Measurements from ENCODE around the gene SWSAP1. TPM values are rescaled to one million over a fixed set of nuclear protein-coding genes. Genes with fewer than 3 reads are reported as not detected.

The SWSAP1 gene
- total and polyA plus RNA-seq, 2 of the 8 experiments (the other 6 are each of a cell fraction or from before 2014, with no cell fraction given): 3.1 to 5.2 TPM

DNA sequence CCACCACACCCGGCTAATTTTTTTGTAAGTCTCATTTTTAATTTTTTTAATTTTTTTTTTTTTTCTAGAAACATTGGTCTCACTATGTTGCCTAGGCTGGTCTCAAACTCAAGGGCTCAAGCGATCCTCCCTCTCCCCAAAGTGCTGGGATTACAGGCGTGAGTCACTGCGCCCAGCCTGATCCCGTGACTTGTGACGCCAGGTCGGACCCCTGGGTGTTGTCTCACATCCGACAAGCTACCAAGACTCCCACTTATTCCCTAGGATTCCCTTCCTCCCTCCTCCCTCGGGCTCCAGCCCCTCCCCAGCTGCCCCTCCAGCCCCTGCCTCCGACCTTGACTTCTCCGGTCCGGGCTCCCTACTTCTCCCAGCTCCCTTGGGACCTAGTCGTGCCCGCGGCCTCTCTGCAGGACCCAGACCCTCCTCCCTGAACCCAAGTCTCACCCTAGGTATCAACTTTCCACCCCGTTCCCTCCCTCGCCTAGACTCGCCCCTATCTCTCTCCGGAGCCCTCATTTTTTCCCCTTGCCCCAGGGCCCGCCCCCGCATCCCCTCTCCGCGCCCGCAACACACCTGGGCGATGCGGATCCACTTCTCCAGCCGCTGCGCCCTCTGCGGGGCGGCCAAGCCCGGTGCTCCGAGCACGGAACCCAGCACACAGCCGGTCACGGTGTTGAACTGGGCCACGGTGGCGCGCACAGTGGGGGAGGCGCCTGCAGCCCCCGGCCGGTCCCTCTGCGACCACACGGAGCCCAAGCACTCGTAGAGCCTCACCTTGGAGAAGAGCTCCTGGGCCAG lies 31.6 kb downstream of the SWSAP1 start (continued):
- TF ChIP-seq MAFK (IDR thresholded peaks at IDR 0.05; ENCODE audit: low read depth, low read length): no peak
- no peak for TF ChIP-seq BCL11A (IDR thresholded peaks at IDR 0.05; ENCODE audit: low read depth in 2 of 2, low read length in 2 of 2)
- no peak for TF ChIP-seq ASH2L (IDR thresholded peaks at IDR 0.05; ENCODE audit: low read length)
- TF ChIP-seq SIRT6 (IDR thresholded peaks at IDR 0.05; ENCODE audit: low read length): no peak
- TF ChIP-seq CHD1 (IDR thresholded peaks at IDR 0.05; ENCODE audit: low read depth, low read length): no peak
